HG02798 (cell line): ENCODE data around the gene SLC22A15.
"Not testable (repeated sequence)": the region's sequence is repeated elsewhere in the genome, so short reads cannot be mapped to it uniquely, and the experiment has no call there.

Experiments used
- ATAC-seq: cut with Tn5 transposase; IDR thresholded peaks from one replicate; pipeline ENCODE4 v1.9.1; 2021; ENCODE audit warnings: mild to moderate bottlenecking; ENCODE audit not compliant: unreplicated experiment, poor library complexity

Gene SLC22A15

DNA sequence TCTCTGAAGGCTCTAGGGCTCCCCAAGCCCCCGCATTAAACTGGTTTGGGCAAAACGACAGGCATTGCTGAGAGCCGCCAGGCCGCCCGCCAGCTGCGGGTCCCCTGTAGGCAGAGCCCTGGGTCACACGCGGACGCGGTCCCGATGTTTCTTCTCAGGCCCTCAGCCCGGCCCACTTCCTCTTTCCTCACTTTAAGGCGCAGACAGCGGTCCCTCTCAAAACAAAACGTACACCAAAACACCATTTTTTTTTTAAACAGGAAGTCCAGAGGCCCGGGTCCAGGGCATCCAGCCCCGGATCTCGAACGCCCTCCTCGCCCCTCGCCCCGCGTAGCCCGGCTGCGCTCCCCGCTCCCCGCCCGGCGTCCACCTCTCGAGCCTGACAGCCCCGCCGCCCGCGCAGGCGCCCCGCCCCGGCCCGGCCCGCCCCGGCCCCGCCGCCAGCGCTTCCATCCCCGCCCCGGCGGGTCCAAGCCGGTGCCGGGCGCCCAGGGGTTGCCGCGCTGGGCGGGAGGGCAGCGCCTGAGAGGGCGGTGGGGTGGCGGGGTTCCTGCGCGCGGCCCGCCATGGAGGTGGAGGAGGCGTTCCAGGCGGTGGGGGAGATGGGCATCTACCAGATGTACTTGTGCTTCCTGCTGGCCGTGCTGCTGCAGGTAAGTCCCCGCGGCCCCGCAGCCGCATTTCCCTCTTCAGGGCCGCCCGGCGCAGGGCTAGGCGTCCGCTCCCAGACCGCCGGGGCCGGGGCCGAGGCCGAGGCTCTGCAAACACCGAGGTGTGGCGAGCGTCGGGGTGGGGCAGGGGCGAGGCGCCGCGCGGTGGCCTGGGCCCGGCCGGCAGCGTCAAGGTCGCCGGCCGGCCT is at the start of gene SLC22A15:
Gene SLC22A15, plus strand, starts transcription at position 452 of the 859 bp plus-strand sequence. Its CDS starts 115 bp downstream, at position 567.
- peak; percentile 91 for ATAC-seq

DNA sequence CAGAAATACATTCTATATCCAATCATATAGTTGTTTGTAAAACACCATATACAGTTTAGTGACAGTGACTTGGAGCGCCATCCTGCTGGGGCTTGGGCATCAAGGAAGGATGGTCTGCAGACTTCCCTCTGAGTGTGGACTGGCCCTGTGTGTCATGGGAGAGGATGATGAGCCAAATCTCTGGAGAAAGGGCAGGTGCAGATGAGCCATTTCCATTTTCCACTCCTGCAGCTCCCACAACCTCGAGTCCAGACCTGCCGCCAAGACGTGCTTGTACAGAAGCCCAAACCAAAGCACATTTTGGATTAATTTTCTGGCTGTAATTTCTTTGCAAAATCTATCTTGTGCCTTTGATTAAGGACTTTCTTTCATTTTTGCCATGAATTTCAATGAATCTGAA is 48.3 kb upstream of the SLC22A15 start:
- no peak for ATAC-seq

DNA sequence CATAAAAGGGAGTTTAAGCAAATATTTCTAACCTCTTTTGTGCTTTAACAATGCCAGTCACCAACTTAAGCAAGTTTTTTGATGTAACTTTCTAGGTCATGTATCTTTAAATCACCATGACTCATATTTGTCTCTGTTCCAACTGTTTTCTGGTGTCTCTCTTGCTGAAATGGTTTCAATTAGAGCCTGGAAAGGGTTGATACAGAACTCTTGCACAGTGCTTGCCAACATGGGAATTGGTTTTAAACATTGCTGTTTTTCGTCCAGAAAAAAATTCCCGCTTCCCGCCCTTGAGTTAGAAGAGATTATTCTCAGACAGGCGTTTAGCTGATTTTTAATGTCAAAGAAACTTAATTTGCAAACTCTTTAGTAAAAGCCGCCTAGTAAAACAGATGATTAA is 46.4 kb upstream of the SLC22A15 start:
- ATAC-seq: no peak

DNA sequence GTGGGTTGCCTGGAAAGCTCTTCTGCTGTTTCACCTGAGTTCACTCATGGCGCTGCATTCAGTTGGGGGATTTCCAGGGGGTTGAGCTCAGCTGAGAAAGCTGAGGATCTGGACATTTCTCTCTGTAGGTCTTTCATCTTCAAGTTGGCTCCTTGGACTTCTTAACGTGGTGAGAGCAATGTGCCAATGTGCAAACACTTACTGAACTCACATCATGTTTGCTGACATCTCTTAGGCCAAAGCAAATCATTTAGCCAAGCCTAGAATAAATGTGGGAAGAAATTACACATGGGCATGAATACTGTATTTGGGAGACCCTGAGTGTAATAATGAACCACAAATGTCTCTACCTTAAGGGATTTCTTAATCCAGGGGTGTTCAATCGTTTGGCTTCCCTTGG is 42.7 kb upstream of the SLC22A15 start:
- ATAC-seq: no peak

DNA sequence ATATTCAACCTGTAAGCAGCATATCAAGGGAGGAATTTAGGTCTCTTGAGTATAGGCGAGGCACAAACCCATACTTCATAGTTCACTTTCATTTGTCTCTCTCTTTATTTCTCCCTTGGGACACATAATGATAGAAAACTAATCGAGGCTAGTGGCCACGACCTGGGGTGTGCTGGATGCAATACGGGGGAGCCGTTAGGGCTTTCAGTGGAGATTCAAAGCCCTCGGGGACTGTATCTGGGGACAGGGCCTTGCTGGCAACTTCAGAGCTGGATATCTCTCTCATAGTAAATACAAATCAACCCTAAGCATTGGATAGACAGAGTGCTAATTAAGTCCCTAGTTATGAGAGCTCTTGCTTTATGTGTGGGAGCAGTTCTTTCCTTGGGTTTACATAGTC is 36.9 kb upstream of the SLC22A15 start:
- ATAC-seq: no peak

DNA sequence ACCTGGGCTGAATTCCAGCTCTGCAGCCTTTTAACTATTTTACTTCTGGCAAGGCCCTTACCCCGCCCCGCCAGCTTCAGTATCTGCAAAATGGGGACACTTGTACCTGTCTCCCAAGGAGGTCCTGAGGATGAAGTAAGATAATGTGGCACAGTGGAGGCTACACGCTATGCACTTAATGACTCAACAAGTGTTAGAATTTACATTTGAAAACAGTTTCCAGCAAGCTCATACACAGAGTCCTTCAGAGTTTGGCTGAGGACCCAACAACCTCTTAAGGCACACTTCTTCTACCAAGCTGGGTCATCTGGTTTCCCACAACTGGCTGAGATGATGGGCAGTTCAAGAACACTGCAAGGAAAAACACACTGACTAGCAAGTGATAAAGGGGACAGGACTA is 30.2 kb upstream of the SLC22A15 start:
- no peak for ATAC-seq

DNA sequence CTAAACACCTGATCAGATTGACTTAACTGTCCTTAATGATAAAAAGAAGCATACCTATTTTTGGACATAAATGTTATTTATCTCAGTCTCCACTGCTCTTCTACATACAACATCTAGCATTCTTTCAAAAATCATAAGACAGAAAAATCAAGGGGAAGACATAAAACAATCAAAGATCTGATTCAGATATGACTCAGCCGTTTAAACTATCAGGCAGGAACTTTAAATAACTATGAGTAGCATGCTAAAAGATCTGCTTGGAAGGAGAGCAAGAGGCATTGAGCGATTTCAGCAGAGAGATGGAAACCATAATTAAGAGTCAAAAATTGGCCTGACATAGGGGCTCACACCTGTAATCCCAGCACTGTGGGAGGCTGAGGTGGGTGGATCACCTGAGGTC is 27.2 kb upstream of the SLC22A15 start:
- ATAC-seq: no peak

DNA sequence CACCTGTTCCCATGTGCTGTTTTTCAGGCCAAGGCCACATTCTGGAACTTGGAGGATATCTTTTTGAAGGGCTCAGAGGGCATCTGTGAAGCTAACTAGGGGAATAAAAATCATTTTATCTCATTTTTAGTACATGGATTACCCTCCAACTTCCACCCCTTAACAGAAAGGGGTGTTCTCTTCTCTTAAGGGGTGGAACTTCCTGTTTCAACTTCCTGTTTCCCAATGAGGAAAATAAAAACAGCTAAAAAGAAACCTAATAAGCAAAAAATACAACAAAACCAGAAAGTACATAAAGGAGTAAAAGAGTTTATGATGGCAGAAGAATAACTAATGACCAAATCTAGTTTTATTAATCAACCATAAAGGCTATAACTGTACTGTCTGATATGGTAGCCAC is 24.8 kb upstream of the SLC22A15 start:
- ATAC-seq: no peak

DNA sequence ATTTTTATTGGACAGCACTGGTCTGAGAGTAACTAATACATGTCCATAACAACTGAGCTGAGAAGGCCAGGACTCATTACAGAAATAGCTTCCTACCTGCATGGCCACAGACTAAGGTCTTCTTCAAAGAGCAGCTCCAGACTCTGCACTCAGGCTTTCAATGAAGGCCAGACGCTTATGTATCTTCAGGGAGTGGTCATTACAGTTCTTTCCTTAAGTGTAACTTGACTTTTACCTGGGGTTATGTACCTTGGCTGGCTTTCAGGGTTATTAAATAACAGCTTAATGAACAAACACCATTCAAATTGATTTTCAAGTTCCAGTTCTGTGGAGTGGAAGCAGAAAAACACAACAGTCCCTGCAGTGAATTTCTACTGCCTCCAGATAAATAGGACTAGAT is 23.8 kb upstream of the SLC22A15 start:
- no peak for ATAC-seq

DNA sequence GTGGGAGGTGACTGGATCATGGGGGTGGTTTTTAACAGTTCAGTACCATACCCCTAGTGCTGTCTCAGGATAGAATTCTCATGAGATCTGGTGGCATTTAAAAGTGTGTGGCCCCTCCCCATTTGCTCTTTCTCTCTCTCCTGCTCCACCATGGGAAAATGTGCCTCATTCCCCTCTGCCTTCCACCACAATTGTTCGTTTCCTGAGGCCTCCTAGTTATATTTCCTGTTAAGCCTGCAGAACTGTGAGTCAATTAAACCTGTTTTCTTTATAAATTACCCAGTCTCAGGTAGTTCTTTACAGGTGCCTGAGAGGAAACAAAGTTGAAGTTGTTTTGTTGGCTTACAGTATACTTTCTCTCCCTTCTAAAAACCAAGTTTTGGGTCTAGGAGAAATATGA is 23.1 kb upstream of the SLC22A15 start:
- ATAC-seq: no peak

DNA sequence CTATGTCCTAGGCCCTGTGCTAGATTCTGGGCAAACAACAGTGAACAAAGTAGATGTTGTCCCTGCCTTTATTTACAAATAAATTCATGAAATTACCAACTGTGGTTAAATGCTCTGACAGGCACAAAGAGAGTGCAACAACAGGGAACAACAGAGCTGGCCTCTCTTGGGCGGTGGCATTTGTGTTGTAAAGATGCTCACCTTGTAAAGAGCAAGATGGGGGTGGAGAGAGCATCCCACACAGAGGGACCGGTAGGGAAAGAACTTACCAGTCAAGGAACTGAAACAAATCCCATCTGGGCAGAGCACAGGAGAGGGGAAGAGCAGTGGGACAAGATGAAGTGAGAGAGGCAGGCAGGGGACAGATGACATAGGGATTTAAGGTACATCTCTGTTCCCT is 21.6 kb upstream of the SLC22A15 start:
- ATAC-seq: no peak

DNA sequence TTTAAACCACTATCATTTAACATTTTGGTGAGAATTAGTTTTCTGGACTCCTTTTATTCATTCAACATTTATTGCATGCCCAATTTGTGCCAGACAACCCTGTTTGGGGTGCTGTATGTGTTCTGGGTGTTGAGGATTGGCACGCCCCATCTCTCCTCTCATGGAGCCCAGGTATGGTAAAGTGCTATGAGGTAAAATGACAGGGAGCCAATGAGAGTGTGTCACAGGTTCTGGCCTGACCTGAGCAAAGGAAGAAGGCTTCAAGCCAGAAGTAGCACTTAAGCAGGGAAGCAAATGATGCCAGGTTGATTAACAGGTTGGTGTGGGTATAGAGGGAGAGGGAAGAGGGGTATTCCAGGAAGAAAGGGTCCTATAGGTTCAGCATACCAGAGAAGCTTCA is 21.1 kb upstream of the SLC22A15 start:
- no peak for ATAC-seq

DNA sequence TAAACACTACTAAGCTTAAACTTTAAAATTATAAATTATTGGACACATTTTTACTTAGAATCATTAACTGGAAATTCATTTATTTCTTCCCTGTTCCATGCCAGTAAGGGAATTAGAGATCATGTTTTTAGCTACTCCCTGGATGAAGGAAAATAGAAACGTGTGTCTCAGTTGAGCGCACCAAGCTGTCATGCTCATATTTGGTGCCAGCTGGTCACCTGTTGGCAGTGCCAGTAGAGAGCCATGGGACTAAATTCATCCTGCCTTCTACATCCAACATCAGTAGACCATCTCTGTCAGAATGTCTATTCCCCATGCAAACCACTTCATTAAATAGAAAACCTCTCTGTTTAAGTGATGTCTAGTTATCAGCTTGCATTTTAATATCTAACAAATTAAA is 17.4 kb upstream of the SLC22A15 start:
- no peak for ATAC-seq

DNA sequence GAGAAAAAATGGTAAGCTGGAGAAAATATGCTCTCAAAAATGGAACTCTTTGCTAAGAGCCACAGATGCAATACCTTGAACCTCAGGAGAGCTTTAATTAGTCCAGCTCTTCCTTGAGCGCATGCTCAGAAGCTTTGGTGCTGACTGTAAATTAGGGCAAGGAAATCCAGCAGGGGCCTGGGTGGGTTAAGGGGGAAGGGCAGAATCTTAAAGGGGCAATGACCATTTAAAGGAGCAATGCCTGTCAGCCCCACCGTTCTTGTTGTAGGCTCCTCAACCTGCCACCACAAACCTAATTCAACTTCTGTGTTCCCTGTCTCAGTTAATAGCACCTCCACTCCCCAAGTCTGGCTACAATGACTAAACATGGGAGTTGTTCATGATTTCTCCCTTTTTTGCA is 6.8 kb upstream of the SLC22A15 start:
- no peak for ATAC-seq

DNA sequence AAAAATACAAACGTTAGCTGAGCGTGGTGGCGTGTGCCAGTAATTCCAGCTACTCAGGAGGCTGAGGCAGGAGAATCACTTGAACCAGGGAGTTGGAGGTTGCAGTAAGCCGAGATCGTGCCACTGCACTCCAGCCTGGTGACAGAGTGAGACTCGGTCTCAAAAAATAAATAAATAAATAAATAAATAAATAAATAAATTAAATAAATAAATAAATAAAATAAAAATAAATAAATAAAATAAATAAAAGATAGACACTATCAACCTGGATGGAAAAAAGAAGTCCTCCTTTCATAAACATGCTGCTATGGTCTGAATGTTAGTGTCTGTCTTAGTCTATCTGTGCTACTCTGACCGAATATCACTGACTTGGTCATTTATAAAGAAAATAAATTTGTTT is 4.5 kb upstream of the SLC22A15 start:
- not testable (repeated sequence) for ATAC-seq

DNA sequence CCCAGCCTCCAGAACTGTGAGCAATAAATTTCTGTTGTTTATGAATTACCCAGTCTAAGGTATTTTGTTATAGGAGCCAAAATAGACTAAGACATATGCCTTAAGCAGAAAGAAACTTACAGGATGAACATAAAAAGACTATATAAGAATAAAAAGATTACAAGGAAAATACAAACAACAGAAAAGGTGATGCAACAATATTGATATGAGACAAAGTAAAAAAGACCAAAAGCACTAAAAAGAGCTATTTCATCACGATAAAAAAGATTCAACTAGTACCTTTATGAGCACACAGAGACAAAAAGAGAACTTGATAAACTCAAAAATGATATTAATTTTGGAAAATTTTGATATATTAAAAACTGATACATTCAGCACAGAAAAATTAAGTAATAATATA is 3.2 kb upstream of the SLC22A15 start:
- ATAC-seq: no peak

DNA sequence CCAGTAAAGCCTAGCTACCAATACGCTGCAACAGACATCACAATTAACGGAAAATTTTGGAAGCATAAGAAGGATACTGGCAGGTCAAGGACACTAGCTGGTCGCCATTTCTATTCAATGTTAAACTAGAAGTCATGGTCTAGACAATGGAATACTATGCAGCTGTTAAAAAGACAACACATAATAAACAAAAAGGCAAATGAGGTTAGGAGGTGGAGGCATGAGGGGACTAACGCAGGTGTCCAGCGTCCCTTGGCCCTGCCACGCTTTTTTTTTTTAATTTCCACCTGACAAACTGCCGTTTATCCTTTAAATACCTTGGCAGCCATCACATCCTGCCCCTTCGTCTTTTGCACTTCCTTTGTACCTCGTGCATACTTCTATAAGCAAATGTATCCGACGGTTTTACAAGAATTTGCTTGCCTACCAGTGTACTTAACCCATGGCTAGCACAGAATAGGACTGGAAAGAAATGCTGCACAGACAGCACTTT is 698 bp upstream of the SLC22A15 start:
- ATAC-seq: no peak

DNA sequence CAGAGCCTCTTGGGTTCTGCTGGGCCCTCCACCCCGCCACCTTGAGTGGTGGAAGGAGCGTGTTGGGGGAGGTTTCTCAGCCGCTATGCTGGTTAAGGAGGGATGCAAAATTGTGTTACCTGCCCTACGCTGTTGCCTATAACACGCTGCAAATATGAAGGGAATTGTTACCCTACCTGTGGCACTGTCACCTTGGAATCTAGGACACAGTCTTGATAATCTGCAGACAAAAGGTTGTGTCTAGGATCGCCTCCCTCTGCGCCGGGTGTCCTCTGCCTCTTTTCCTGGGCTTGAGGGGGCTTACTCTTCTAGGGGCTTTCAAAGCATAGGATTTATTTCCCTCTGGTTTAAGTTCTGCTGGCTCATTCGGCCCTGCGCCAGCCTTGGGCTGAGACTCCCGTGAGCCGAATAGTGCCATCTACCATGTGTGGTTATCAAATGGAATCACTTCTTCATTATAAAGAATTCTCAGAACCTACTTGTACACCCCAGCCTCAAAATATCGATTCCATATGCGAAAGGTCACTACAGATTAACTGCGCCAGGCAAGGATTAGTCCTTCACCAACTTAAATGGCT is 697 bp downstream of the SLC22A15 start:
- ATAC-seq: no peak

DNA sequence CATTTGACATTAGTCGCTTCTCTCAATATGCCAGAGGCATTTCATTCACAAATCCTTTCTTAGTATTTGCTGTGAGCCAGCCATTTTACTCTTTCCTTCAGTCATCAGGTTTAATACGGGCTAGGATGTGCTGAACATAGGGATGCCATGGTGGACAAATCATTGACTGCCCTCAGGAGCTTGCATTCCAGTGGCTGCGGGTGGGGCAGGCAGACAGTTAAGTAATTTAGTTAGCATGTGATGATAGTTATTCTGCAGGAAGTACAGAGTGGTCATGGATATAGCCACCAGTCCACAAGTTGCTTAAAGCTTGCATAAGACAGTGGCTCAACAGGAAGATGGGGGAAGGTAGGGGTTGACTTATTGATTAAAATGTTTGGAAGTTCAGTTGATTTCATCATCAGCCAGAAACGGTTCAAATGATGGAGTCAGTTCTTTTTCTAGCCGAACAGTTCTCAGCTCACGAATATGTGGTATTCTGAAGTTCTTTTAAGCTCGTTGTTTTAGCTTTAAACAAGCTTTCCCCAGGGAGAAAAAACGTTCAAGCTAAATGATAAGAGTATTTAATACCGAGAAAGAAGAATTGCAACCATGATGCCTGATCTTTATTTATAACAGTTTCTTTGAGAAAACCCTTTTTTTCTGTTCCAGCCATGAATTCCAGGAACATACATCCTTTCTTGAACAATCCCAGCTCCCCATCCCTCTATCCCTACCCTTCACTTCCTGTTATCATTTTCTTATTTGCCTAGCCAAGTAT is 1.4 kb downstream of the SLC22A15 start:
- ATAC-seq: no peak

DNA sequence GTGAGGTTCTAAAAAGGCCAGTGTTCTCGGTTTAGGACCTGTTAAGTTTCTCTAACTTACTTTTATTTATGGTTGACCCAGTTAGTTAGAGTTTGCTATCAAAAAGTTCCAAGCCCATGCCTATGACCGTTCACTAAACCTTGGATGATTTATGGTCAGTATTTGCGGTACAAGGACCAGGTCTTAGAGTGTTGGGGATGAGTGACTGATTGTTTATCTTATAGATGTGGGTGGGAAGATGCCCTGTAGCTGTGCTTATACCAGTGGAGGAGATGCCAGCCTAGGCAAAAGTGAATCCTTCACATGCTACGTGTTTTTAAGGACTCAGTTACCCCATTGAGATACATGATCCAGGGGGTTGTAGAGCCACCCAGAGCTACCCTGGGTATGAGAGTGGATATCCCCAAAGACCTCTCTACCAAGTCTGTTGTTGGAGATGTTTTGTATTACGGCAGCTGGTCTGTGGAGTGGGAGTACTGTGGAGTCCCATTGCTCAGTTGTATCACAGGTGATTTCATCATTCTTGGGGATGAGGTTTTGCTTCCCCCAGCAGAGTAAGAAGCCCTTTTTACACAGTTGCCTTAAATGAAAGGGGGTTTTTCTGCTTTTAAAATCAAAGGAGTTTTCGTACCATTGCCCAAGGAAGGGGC is 2.1 kb downstream of the SLC22A15 start:
- no peak for ATAC-seq

DNA sequence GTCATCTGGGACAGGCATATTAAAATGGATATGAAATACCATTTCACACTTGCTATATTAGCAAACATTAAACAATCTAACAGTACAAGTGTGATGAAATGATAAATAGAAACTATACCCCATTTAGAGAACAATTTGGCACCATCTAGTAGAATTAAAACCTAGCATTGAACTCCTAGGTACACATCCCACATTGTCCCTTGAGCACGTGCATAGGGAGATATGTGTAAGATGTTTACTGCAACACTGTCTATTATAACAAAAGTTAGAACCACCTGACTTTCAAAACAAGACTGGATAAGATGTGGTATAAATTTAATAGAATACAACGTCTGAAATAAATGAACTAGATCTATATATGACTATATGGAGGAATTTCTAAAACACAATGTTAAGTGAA is 3.8 kb downstream of the SLC22A15 start:
- ATAC-seq: no peak
